ENCODE results near the gene FTO.

GRCh38 chr16:54118846-54119245 lies 414.9 kb downstream of the FTO start:
- TF ChIP-seq, protein P1, sequence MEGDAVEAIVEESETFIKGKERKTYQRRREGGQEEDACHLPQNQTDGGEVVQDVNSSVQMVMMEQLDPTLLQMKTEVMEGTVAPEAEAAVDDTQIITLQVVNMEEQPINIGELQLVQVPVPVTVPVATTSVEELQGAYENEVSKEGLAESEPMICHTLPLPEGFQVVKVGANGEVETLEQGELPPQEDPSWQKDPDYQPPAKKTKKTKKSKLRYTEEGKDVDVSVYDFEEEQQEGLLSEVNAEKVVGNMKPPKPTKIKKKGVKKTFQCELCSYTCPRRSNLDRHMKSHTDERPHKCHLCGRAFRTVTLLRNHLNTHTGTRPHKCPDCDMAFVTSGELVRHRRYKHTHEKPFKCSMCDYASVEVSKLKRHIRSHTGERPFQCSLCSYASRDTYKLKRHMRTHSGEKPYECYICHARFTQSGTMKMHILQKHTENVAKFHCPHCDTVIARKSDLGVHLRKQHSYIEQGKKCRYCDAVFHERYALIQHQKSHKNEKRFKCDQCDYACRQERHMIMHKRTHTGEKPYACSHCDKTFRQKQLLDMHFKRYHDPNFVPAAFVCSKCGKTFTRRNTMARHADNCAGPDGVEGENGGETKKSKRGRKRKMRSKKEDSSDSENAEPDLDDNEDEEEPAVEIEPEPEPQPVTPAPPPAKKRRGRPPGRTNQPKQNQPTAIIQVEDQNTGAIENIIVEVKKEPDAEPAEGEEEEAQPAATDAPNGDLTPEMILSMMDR (IDR thresholded peaks at IDR 0.05; ENCODE audit: low read length) = no peak
- TF ChIP-seq EZH2phosphoT487 (IDR thresholded peaks at IDR 0.05; ENCODE audit: low read length) = no peak
- TF ChIP-seq EZH2 (optimal IDR thresholded peaks at IDR 0.05; ENCODE audit: low read depth, low read length) = no peak
